ENCODE data around the gene ZNF385B.
A peak's percentile ranks its signal among the peaks of the same experiment; 100 is the strongest.
"Not testable (repeated sequence)": the region's sequence is repeated elsewhere in the genome, so short reads cannot be mapped to it uniquely, and the experiment has no call there.

Gene ZNF385B

DNA sequence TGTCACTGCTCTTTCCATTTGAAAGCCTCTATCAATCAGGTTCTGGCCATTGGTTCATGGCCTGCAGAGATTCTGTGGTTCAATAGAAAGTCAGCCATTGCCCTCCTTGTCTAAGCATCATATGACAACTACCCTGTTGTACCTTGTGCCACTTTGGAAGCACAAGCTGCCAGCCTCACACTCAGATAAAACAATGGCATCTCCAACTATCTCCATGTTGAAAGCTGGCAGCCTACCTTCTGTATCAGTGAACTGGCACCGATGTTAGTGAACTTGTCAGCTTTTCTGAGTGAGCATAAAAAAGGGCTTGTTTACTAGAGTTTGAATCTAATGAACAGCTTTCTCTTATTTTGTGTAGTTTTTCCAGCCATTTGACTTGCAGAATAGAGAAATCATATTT lies 393.5 kb downstream of the ZNF385B start:
- no peak for DNase-seq

DNA sequence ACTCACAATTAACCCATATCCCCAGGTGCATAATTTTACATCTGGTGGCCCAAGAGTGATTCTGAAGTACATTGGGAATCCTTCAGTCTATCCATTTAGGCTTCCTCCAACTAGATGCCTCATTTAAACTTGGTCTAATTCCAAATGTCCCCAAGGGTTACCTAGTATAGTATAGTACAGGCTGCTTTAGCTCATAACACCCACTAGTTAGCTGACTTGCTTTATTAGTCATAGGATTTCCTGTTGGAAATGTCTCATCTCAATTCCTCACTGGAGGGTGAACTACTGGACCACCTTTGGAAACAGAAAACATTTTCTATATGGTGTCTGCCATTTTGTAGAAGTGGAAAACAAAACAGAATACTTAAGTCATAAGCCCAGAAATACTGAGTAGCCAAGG lies 394.3 kb downstream of the ZNF385B start:
- DNase-seq: no peak

- DNase-seq: no peak
These were observed 400.0 kb downstream of the ZNF385B start for GRCh38 chr2:179461420-179461819.

- DNase-seq: peak; percentile 42
These were observed 401.1 kb downstream of the ZNF385B start for GRCh38 chr2:179460181-179460929.

DNA sequence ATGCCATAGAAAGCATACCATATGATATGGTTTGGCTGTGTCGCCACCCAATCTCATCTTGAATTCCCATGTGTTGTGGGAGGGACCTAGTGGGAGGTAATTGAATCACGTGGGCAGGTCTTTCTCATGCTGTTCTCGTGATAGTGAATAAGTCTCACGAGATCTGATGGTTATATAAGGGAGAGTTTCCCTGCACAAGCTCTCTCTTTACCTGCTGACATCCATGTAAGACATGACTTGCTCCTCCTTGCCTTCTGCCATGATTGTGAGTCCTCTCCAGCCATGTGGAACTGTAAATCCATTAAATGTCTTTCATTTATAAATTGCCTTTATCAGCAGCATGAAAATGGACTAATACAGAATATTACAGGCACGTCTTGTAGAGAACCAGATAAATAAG lies 403.3 kb downstream of the ZNF385B start:
- DNase-seq: not testable (repeated sequence)

GRCh38 chr2:179455824-179456223 lies 405.6 kb downstream of the ZNF385B start:
- no peak for DNase-seq

DNA sequence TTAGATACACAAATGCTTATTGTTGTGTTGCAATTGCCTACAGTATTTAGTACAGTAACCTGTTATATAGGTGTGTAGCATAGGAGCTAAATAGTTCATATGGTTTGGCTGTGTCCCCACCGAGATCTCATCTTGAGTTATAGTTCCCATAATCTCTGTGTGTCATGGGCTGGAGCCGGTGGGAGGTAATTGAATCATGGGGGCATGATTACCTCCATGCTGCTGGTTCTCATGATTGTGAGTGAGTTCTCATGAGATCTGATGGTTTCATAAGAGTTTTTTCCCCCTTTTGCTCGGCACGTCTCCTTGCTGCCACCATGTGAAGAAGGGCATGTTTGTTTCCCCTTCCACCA lies 406.3 kb downstream of the ZNF385B start:
- no peak for DNase-seq

- no peak for DNase-seq
These were observed 406.8 kb downstream of the ZNF385B start for GRCh38 chr2:179454443-179455171.

- DNase-seq: no peak
These were observed 412.4 kb downstream of the ZNF385B start for GRCh38 chr2:179449010-179449409.

DNA sequence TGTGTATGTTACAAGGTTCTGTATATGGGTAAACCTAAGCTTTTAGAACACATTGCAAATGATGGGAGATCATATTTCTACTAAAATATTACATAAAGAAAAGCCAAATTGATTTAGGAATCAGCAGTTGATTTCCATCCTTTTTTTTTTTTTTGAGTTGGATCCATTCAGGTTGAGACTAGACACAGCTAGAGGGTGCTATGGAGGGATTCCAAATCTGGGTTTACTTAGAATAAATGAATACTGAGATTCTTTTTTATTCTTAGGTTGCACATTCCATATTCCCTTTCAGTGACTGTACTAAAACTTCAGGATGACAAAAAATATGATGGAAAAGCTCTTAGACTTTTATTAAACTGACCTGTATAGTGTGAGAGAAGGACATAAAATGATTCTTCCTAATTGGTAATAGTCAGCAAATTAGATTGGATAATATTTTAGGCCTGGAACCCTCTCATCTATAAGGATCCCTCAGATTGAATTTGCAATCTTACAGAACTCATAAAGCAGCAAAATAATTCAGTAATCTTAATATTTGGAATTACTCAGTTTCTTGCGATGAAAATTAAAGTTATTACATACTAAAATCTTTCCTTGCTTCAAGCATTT lies 413.5 kb downstream of the ZNF385B start:
- DNase-seq: no peak

- DNase-seq: no peak
These were observed 414.0 kb downstream of the ZNF385B start for GRCh38 chr2:179447421-179447820.

DNA sequence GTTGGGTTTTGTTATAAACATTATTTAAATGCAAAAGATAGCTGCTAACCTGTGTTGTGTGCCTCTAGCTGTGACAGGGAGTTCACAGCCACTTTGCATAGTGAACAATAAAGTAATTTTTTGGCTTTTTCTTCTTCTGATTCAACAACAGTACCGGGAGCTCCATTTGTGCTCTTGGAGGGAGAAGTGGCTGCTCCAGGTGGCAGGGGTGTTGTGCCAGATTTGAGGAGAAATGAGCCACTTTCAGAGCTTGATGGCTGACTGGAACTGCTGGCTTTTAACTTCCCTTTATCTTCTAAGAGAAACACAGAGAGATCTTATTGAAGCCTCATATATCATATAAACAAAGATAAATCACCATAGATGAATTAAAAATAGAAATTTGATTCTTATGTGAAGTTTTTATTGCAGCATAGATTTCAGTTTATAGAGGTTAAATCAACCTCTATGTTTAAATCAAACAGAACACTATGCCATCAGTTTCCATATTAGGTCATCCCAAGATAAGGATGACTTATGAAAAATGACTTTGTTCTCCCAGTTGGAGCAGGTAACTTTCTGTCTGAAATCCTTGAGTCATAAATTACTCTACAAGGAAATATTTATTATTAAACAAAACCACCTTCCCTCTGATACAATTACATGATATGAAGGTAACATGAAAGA lies 414.8 kb downstream of the ZNF385B start:
- no peak for DNase-seq

DNA sequence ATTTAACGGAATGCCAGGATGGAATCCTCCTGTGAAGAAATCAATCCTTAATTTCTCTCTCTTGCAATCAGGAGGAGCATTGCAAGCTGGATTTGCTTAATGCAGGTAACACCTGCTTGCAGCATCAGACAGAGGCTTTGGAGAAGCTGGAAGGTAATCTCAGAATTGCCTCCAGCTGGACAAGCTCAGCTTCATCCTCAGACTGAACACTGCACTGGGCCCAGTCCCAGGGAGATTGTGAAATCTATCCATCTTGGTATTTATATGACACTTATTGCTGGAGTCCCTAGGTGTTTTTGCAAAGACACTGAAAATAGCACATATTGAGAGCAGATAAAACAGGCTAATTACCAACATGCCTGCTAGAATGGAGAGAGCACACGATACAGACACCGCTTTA lies 417.4 kb downstream of the ZNF385B start:
- DNase-seq: no peak

DNA sequence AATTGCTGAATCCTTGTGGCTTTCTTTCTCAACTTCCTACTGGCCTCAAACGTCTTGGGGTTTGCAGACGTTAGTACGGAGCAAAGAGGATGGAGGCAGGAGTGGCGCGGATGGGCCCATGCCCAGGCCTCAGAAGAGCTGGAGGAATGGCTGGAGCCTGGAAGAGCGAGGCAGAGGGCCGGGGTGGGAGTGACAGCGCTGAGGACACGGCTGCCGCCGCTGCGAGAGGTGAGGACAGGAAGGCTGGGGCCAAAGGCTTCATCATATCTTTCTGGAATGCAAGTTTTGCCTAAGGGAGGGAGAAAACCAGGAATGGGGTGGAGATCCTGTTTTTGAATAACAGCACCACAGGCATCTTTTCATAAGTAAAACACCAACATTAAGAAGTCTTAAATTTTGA lies 418.2 kb downstream of the ZNF385B start:
- DNase-seq: no peak

DNA sequence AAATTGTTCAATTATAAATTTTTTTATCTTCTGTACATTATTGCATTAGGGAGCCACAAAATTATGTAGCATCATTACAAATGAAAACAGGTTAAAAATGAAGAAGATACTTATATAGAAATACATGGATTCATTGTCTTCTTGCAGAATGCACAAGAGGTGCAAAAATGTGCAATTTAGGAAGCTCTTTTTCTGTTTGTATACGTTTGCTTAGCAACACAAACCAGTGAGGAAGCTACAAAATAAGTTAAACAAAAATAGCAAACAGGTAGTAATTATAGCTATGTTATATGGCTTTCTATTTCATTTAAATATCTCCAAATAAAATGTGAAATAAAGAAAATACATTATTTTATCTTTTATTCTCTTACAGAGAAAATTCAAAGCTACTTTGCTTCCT lies 419.2 kb downstream of the ZNF385B start:
- DNase-seq: no peak

GRCh38 chr2:179441551-179441950 lies 419.9 kb downstream of the ZNF385B start:
- no peak for DNase-seq

GRCh38 chr2:179440642-179441251 lies 420.7 kb downstream of the ZNF385B start:
- DNase-seq: no peak

- no peak for DNase-seq
These were observed 422.8 kb downstream of the ZNF385B start for GRCh38 chr2:179438654-179439053.

DNA sequence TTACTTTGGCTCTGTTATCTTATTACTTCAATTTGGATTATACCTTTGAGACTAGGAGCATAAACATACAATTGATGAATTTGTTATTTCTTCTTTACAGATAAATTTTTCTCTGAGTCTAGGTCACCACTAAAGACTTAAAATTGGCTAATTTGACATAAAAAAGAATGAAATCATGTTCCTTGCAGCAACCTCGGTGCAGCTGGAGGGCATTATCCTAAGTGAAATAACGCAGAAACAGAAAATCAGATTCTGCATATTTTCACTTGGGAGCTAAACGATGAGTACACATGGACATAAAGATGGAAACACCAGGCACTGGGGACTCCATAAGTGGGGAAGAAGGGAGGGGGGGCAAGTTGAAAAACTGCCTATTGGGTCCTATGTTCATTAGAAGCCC lies 424.0 kb downstream of the ZNF385B start:
- DNase-seq: no peak

DNA sequence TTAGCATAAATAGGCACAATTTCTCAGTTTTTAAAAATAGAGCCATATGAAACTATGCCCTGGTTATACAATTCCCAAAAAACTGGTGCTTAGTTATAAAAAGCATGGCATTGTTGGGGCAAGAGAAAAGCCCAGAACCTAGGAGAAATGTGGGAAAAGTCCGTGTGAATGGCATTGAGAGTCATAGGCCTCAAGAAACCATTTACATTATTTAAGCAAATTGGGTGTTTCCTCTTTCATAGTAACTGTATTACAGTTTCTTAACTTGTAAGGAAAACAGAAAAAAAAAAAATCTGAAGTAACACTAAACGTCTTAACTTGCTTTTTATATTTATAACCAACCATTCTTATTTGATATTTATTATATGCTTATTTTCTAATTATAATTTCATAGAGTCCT lies 425.8 kb downstream of the ZNF385B start:
- DNase-seq: no peak

- no peak for DNase-seq
These were observed 426.4 kb downstream of the ZNF385B start for GRCh38 chr2:179435000-179435399.

DNA sequence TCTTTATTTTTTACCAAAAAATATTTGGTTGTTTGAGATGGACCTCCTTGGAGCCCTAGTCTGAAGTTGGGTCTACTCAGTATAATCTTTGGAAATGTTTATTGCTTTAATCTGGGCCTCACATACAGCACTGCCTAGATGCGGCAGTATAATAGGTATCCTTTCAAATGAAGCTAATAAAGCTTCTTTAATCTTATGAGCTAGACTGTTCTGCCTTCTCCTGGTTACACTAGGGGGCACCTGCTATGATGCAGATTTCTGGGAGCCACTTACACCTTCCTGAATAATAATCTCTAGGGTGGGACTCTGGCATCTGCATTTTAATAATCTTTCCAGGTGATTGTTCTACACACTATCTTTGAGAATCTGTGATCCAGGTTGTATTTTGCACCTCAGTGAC lies 427.1 kb downstream of the ZNF385B start:
- DNase-seq: no peak

GRCh38 chr2:179432751-179433150 lies 428.7 kb downstream of the ZNF385B start:
- DNase-seq: no peak
